ENCODE measurements around the gene CILP. TPM values are rescaled to one million over a fixed set of nuclear protein-coding genes. Genes with fewer than 3 reads are reported as not detected.

Gene CILP
- total RNA-seq, 1 experiment from 2014 or later = 0.04 TPM

DNA sequence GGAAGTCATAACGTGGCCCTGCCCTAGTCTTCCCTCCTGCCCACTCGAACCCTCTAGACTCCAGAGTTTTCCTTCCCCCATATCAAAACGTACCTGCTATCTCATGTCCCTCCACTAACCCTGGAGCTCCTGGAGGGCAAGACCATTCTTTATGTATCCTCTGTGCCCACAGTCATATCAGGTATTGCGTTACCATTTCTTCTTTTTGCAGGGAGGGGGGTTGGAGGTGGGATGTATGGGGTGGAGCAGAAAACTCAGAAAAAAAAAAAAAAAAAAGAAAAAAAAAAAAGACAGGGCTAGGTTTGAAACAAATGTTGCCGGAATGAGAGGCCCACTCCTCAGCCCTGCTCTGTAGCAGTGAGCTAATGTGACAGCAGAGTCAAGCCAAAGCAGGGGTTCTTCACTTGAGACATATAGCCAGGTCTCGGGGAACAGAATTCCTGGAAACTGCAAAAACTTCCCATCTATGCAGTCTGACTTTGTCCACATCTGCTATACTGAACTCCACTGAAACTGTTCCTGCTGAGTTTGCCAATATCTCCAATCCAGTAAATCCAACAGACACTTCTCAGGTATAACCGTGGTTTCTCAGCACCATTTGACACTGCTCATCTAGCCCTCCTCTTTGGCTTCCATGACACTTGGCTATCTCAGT, 44.3 kb upstream of the CILP start:
- Mint-ChIP-seq H3K4me1 (peaks cover 16 to 19% of the 10 kb centered on the region in 2 experiments), H3K4me3 (no peak overlapping the region), H3K36me3 (ENCODE audit: insufficient read depth in 1 of 3, low read depth in 3 of 3) (peaks cover 0 to 11% (median 8%) of the 10 kb centered on the region in 3 experiments; a peak in 5 of 7 replicates), H3K9me3 (no peaks in the 10 kb centered on the region), H3K27me3 (ENCODE audit: low read depth) (no peaks in the 10 kb centered on the region), H3K27ac (no peak overlapping the region; a peak in 1 of 7 replicates)
- H3K4me1 ChIP-seq (ENCODE audit: insufficient read depth, low read length) = no peaks in the 10 kb centered on the region
- no peak overlapping the region for H4K5ac ChIP-seq (ENCODE audit: insufficient read length, low read depth, low read length)
- H3K79me2 ChIP-seq (ENCODE audit: insufficient read depth, low read length) = no peaks in the 10 kb centered on the region
- H3K27ac ChIP-seq (ENCODE audit: insufficient read length, low read depth, low read length) = no peak overlapping the region
- H3K14ac ChIP-seq (ENCODE audit: insufficient read depth, low read length) = no peak overlapping the region
- H3K9ac ChIP-seq (ENCODE audit: extremely low read depth, insufficient read length, low read length) = no peak overlapping the region
- H3K23me2 ChIP-seq (ENCODE audit: insufficient read length, low read depth, low read length, poor library complexity, severe bottlenecking) = no peaks in the 10 kb centered on the region
- no peak overlapping the region for H2BK20ac ChIP-seq (ENCODE audit: low read depth, low read length, poor library complexity, severe bottlenecking)
- H3K23ac ChIP-seq (ENCODE audit: insufficient read length, low read depth, low read length) = no peak overlapping the region
- no peaks in the 10 kb centered on the region for H3K79me1 ChIP-seq (ENCODE audit: insufficient read depth, low read depth, low read length, poor library complexity, severe bottlenecking)
- H2AFZ ChIP-seq (ENCODE audit: low read length) = no peak overlapping the region
- H3K9me3 ChIP-seq (ENCODE audit: control insufficient read depth, low read depth, low read length) = no peaks in the 10 kb centered on the region
- no peak overlapping the region for H3K56ac ChIP-seq (ENCODE audit: insufficient read length, low read depth, low read length)
- no peak for DNase-seq
- no peaks in the 10 kb centered on the region for H3K27me3 ChIP-seq (ENCODE audit: insufficient read depth, low read length)
- no peak overlapping the region for H3K4me2 ChIP-seq (ENCODE audit: insufficient read depth, insufficient read length, low read length)
- TF ChIP-seq, protein P1, sequence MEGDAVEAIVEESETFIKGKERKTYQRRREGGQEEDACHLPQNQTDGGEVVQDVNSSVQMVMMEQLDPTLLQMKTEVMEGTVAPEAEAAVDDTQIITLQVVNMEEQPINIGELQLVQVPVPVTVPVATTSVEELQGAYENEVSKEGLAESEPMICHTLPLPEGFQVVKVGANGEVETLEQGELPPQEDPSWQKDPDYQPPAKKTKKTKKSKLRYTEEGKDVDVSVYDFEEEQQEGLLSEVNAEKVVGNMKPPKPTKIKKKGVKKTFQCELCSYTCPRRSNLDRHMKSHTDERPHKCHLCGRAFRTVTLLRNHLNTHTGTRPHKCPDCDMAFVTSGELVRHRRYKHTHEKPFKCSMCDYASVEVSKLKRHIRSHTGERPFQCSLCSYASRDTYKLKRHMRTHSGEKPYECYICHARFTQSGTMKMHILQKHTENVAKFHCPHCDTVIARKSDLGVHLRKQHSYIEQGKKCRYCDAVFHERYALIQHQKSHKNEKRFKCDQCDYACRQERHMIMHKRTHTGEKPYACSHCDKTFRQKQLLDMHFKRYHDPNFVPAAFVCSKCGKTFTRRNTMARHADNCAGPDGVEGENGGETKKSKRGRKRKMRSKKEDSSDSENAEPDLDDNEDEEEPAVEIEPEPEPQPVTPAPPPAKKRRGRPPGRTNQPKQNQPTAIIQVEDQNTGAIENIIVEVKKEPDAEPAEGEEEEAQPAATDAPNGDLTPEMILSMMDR (conservative IDR thresholded peaks at IDR 0.05) = no peak
- WGBS (ENCODE audit: extremely low coverage, insufficient read length, low lambda C conversion rate) = no CpG with 5 or more reads among the region's 7 CpGs
- H4K8ac ChIP-seq (replicated peaks; ENCODE audit: insufficient read length, low read depth, low read length) = no peak overlapping the region
- no peak overlapping the region for H4K91ac ChIP-seq (ENCODE audit: insufficient read length, low read depth, low read length)
- H2BK120ac ChIP-seq (ENCODE audit: low read depth, low read length, poor library complexity, severe bottlenecking) = no peak overlapping the region
- H4K20me1 ChIP-seq (ENCODE audit: control insufficient read depth, insufficient read depth, insufficient read length) = no peaks in the 10 kb centered on the region
- H2BK5ac ChIP-seq (ENCODE audit: insufficient read length, low read length) = no peak overlapping the region
- H3K18ac ChIP-seq (ENCODE audit: insufficient read length, low read depth, low read length) = no peak overlapping the region
- no peak overlapping the region for H2AK5ac ChIP-seq (ENCODE audit: insufficient read length, low read length)
- H3K4ac ChIP-seq (ENCODE audit: low read depth, low read length) = no peak overlapping the region
- no peak overlapping the region for H2BK12ac ChIP-seq (ENCODE audit: insufficient read length, low read depth, low read length)
- no peak overlapping the region for H3T11ph ChIP-seq (ENCODE audit: low read length)
- H2BK15ac ChIP-seq (ENCODE audit: low read depth, low read length) = no peak overlapping the region

All from H9 (cell line).